SK-MEL-5 (cell line): ENCODE data around the gene NXNL2. TPM values are rescaled to one million over a fixed set of nuclear protein-coding genes. Genes with fewer than 3 reads are reported as not detected.

ENCODE experiments used
- DNase-seq: peaks from one replicate; pipeline ENCODE4 v3.0.0-alpha.2; 2016; ENCODE audit warnings: low read depth, low spot score
- in situ Hi-C: cut with HindIII; loops from 2 replicates; pipeline ENCODE4 v1.10.0; 2016; ENCODE audit warnings: low sequenced_read_pairs, high pct_unique_total_duplicates, low pct_unique_long_range_greater_than_20kb
- total RNA-seq: library from RNA; depleted of rRNA; stranded (reverse); fragments of >200 nt; shearing (Covaris generic); gene quantifications from 2 replicates; pipeline ENCODE4 v1.2.3, GENCODE V29; 2014

Gene NXNL2
- total RNA-seq, 1 experiment from 2014 or later = not detected

GRCh38 chr9:88559661-88560060 is 24.7 kb downstream of the NXNL2 start:
- in situ Hi-C loops = no loop called here
- peak; percentile 17 for DNase-seq

DNA sequence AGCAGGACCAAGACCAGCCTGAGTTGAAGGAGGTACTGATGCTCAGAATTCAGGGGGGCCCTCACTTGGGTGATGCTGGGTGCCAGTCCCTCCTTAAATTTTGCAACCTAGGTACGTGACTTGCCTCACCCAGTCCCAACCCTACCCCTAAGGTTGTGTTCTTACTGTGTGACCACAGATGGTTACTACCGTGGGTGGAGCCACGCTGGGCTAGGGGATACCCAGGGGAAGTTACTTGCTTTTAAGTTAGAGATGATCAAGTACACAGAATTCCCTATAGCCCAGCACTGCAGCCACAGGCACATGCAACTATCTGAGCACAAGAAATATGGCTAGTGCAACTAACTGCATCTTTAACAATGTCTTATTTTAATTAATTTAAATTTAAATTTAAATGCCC is 32.9 kb downstream of the NXNL2 start:
- in situ Hi-C loops = no loop called here

GRCh38 chr9:88571419-88571818 is 36.4 kb downstream of the NXNL2 start:
- no peak for DNase-seq
- in situ Hi-C loops = no loop called here

More for the DNA sequence above, 32.9 kb downstream of the NXNL2 start:
- no peak for DNase-seq

DNA sequence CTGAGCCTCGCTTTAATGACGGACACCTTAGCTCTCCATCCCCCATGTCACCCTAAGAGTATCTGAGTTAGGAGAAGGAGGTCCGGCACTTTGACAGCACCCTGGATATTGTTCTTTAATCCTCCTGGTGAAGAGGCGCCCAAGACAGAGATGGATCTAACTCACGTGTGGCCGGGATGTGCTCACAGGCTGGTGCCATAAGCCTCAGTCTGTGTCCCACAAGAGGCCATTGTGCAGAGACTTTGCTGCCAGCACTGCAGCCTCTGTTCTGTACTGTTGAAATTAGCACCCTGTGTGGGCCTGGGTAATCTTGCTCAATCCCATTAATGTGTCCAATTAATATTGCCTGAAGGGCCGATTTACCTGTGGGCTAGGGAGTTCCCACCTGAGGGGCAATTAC is 37.7 kb downstream of the NXNL2 start:
- DNase-seq = no peak
- in situ Hi-C loops = no loop called here

DNA sequence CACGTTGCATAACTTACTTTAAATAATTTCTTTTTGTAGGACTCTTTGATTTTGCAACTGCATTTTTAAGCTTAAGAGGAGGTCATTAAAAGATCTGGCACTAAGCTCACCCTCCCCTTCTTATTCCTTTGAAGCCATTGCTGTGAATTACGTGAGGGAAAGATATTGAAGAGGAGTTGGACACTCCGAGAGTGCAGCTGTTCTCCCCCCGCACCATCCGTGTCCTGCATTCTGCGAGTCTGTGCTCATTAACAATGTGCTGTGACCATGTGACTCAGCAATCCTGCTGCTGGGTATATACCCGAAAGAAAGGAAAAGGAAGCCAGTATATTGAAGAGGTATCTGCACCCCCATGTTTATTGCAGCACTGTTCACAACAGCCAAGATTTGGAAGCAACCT is 40.0 kb downstream of the NXNL2 start:
- in situ Hi-C loops = no loop called here

GRCh38 chr9:88577256-88578120 is 42.5 kb downstream of the NXNL2 start:
- no peak for DNase-seq
- in situ Hi-C loops = no loop called here

More for the DNA sequence above, 40.0 kb downstream of the NXNL2 start:
- DNase-seq = no peak

DNA sequence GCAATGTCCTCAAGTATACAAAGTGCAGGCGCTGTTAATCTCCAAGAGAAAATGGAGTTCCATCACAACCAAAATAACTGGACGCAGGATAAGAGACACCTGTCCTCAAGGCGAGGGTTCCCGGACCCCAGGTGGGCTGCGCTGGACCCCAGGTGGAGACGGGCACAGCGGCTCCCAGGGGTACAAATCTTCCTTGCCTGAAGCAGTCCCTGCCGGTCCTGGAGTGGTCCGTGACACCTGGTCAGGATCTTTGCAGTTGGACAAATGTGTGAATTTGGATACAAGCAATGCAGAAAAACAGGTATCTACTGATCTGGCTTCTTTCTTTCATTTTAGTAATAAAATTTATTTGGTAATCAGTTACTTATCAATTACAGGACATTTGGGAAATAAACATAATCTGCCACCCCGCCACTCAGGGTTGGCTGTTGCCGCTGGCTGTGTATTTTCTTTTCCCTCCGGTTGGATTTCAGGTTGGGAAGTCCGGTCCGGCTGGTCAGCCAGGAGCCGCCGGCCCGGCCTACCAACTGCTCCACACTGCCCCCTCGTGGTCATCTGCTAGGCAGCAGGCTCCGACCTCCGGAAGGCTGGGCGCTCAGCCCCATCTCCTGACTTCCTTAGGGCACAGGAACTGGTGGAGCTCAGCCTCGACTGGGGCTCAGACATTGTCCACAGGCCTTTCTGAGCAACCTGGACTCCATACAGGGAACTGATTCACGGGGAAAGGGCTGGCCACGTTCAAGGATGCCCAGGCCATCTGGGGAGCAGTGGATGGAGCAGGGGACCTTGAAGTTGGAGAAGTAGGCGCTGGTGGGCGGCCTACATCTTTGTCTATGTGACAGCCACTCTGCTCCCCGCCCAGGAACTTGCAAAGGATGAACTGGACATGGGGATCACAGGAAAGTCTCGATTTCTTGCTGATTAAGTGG is 43.4 kb downstream of the NXNL2 start:
- in situ Hi-C loops = no loop called here
- DNase-seq = peak; percentile 76

GRCh38 chr9:88579050-88579715 is 44.2 kb downstream of the NXNL2 start:
- DNase-seq = no peak
- in situ Hi-C loops = no loop called here

- no peak for DNase-seq
- in situ Hi-C loops = no loop called here
Observed at GRCh38 chr9:88580961-88581360, 46.0 kb downstream of the NXNL2 start.

DNA sequence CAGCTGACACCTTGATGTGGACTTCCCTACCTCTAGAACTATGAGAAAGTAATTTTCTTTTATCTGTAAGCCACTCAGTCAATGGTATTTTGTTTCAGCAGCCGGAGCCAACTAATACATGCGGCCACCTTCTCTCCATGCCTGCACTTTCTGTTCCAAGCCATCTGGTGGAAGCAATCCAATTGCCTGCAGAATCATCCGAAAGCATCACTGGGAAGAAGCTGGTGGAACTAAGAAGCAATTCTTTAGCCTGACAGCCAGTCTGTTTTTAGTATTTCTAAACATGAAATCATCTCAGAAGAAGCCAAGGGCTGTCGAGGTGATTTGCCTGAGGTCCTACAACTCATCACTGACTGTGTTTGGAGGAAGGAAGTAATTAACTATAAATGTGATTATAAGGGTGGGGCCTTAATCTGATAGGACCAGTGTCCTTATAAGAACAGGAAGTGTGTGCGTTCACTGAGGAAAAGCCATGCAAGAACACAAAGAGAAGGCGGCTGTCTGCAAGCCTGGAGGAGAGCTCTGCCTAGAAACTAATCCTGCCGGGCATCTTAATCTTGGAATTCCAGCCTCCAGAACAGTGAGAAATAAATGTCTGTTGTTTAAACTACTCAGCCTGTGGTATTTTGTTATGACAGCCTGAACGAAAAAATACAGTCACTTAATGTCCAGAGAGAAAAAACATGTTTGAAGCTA is 49.1 kb downstream of the NXNL2 start:
- DNase-seq = no peak
- in situ Hi-C loops = no loop called here

DNA sequence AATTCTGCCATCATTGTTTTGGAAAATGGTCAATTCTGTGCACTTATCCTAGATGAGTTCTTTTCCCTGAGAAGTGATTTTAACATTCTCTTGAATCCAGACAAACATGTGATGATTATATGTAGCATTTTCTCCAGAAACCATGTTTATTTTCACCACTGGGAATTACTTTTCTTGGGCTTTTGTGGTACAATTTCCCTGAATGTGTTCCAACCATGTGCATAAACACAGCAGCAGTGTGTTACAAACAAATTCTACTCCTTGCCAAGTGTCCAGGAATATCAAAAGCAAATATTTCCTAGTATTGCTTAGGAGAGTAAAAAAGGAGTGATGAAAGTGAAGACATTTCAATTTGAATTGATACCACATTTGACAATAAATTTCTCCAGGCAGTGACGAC is 50.4 kb downstream of the NXNL2 start:
- DNase-seq = no peak
- in situ Hi-C loops = no loop called here

DNA sequence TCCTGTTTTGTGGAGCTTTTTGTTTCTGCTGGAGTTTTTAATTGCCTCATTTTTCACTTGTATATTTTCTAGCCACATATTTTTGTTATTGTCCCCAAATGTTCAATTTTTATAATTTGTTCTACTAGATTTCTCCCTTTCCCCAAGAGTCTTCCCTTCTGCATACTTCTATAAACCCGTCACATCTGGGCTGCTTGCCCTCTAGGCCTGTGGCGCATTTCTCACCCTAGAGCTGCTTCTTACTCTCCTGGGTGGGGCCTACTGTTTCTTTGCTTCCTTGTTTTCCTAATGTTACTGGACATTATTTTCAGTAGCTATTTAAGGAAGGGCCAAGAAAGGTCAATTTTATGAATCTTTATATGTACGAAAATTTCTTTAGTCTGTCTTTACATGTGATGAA is 51.5 kb downstream of the NXNL2 start:
- in situ Hi-C loops = no loop called here
- no peak for DNase-seq

DNA sequence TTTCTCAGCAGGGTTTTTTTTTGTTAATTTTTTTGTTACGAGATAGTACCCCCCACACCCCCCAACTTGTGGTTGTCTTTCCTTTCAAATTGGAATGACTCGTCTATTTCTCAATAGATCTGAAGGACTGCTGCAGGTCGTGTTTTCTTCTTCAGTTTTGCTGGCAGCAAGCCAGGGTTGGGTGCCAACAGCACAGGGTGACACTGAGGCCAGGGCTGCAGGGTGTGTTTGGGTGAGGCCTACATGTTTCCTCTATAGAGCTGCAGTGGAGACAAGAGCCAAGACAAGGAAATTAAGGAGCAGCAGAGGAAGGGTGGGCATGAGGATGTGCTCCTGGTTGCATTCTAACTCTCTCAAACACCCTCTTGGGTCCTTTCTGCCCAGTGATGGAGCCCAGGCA is 52.2 kb downstream of the NXNL2 start:
- in situ Hi-C loops = no loop called here
- no peak for DNase-seq

GRCh38 chr9:88587885-88588649 is 53.1 kb downstream of the NXNL2 start:
- in situ Hi-C loops = no loop called here
- DNase-seq = no peak

- no peak for DNase-seq
- in situ Hi-C loops = no loop called here
Observed at GRCh38 chr9:88589656-88590055, 54.7 kb downstream of the NXNL2 start.

- peak; percentile 32 for DNase-seq
- in situ Hi-C loops = no loop called here
Observed at GRCh38 chr9:88590558-88591146, 55.7 kb downstream of the NXNL2 start.
